GM18907 (cell line): Measurements from ENCODE around the gene SEZ6.

ENCODE experiments used
- ATAC-seq: cut with Tn5 transposase; IDR thresholded peaks from one replicate; pipeline ENCODE4 v1.9.1; 2021; ENCODE audit warnings: mild to moderate bottlenecking, moderate library complexity; ENCODE audit not compliant: unreplicated experiment

SEZ6 gene

DNA sequence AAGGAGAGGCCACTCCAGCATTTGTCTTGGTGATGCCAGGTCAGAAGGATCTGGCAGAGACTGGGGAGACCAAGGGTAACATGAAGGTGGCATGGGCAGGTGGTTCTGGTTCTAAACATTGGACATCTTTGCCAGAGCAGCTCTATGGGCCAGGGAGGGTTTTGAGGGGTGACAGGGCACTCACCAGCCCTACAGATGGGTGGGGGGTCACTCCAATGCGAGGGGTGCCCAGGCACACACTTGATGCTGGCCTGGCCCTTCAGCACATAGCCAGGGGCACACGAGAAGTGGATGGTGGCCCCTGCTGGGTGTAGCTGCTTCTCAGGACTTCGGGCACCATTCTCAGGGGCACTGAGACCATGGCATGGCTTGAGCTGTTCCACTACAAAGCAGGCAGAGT is 49.0 kb downstream of the SEZ6 start:
- ATAC-seq, result no peak

DNA sequence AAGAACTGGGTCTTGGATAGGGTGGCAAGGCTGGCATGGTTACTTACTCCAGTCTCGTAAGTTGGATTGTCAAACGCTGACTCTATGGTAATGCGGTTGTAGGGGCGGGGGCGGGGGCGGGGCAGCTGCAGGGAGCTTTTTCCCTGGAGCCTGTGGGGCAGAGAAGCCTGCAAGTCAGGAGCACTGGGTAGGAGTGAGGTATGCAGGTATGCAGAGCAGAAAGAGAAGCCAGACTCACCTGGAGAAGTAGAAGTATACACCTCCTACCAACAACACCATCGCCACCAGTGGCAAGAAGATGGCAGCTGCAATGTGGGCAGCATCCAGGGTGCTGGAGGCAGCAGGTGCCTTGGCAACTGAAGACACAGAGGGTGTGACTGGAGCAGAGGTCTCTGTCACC is 49.7 kb downstream of the SEZ6 start:
- no peak for ATAC-seq

DNA sequence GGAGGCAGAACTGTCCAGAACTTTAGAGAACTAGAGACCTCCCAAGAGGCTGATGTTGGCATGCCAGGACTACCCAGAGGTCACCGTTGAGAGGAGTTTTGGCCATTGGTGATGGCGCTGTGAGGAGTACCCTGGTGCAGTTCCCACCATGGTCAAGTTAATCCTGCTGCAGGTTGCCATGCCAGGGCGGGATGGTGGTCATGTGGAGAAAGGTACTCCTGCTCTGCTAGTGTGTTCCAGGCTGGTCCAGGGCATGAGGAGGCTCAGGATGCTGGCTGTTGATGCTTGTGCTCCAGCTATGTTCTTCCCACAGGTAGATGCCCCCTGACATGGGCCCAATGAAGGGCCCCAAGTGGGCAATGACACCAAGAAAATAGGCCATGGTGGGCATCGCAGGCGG is 50.4 kb downstream of the SEZ6 start:
- ATAC-seq, result no peak

DNA sequence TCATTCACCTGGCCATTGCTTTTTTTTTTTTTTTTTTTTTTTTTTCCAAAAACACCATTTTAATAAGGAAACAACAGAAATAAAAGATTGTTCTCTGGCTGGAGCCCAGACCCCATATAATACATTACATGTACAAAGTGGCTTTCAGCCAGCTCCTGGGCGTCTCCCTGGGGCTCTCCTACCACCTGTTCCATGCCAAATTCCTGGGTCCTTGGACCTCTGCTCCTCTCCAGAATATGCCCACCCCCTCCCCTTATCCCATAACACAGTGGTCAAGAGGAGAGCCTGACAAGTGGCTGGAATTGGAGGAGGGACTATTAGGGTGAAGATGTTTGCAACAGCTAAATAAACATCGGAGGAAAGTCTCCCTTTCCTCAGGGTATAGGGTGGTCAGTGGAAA is 50.9 kb downstream of the SEZ6 start:
- no peak for ATAC-seq

DNA sequence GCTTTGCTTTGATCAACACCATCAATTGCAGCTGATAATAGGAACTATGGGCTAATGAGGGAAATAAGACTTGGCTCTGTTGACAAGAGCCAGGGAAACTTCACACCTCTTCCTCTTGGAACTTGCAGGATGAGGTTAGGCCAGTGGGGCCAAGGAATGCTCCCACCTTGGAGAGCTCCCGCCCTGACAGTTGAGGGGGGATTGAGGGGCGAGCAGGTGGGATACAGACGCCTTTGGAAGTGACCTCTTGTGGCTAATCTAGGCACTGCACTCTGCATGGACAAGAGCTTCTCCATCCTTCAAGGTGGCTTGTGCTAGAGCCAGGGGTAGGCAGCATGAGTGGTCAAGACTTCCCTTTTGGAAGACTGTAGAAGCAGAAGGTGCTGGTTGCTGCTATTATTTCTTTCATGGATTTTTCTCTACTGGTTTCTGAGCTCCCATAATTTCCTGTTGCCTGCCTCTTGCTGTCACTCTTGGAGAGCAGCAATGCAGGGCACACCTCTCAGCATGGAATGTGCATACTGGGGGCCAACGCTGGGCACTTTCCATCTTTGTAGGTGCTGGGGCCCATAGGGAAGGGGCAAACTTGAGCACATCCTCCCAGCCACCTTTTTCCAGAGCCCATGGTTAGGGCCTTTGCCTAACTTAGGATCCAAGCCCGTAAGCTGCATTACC is 52.3 kb downstream of the SEZ6 start:
- no peak for ATAC-seq

DNA sequence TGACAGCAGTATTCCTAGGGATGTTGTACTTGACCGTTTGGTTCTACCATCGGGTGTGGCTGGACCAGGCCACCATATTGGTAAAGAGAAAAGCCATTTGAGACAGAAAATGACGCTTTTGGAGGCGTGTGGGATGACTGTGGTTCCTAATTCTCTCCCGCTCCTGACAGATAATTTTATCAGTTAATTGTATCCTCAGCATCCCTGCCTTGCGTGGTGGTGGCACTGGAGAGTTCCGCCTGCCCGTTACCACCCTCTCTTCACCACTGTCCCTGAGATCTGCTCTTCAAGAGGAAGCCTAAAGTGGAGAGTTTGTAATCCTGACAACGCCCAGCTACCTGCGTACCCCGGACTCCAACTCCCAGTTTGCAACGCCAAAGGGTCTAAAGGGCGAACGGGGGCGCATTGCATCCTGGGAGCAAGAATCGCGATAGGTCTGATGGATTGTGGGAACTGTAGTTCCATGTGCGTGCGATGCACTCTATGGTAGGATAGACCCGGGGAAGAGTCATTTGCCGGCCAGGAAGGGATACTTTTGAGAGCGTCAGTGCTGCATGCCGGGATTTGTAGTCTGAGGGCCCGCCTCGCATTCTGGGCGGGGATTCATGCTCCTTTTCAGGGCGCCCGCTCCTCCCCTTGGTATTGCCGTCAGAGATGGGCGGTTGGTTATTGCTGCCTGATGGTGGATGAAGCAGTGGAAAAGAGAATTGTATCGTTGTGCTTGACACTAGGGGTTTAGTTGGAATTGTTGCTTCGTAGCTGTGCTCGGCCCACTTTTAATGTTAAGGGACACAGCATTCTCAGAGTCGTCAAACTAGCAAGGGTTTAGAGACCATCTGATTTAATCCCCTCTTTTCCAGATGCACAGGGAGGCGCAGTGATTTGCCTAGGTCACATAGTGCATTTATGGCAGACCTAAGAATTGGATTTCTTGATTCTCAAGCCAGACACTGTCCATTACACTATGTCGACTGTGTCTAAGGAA is 53.5 kb downstream of the SEZ6 start:
- ATAC-seq, result peak; percentile 59

DNA sequence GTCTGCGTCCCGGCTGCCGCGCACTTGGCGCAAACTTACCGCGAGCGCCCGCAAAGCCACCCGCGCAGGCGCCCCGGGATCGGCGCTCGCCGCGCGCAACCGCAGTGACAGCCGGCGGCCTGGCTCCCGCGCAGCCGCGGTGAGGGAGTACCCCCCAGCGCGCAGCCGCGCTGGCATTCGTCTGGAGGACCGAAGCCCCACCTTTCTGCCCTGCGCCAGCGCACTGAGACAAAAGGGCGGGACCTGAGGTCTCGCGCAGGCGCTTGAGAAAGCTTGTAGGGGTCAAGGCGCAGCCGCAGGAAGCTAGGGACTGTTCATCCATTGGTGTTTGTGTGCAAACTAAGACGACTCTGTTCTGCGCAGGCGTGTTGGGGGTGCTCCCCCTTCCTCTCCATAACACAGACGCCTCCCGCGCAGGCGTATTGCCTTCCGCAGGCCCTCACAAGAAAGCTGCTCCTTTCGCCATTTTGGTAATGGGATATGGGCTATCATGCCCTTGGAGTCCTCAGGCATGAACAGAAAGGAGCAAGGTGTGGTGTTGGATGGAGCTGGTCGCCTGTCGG is 54.3 kb downstream of the SEZ6 start, which contains the start of gene PHF12:
Gene PHF12, minus strand, starts transcription at position 91 of the 563 bp plus-strand sequence. CDS start 558 bp downstream, outside the sequence.
- peak; percentile 57 for ATAC-seq

DNA sequence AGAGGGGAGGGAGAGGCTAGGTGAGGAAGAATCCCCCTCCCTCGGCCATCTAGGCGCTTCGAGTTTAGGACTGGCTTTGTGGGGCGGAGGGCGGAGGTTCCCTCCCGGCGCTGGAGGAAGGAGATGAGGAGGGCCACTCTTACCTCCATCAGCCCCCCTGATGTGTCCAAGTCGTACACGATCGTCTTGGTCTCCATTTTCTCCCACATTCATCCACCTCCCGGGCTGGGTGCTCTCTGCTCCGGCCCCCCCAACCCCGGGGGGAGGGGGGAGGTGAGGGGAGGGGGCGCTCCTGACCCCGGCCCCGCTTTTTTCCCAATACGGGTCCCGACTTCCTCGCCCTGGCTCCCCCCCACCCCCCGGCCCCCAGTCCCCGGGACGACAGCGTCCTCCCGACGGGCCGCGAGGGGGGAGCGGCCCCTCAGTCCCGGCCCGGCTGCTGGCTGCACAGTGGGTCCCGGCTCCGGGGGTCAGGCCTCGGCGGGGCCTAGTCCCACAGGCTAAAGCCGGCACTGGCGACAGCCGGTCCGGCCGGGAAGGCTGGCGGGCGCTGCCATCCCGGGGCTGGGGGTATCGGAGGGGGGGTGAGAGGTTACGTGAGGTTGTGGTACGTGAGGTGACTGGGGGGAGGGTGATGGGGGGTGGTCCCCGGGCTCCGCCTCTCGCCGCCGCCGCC is 54.9 kb downstream of the SEZ6 start:
- no peak for ATAC-seq

DNA sequence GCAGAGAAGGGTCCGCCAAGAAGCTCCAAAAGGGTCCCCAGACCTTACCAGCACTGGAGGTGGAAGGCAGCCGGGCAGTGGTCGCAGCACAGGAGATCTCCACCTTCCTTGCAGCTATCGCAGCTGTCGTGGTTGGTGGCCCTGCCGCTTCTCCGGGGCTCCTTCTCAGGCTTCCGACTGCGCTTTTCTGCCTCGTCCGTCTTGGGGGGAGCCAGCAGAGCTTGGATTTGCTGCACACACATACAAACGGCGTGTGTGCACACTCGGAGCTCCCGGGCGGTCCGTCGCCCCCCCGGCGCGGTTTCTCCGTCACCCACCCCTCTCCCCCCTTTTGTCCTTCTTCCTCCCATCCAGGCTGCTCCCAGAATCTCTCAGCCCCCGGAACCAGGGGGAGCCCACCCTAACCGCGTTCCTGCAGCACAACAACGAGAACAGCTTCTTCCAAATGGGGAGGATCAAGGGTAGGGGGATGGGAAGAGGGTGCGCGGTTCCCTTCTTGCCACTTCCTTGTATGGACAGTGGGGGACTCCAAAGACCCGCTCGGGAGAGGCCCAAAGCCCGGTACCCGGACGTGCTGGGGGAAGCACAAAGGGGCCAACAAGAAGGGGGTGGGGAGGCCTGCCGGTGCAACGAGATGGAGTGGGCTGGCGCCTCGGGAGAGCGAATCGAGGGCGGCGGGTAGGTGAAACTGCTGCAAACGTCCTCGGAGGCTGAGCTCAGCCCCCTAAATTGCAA is 55.6 kb downstream of the SEZ6 start:
- no peak for ATAC-seq

DNA sequence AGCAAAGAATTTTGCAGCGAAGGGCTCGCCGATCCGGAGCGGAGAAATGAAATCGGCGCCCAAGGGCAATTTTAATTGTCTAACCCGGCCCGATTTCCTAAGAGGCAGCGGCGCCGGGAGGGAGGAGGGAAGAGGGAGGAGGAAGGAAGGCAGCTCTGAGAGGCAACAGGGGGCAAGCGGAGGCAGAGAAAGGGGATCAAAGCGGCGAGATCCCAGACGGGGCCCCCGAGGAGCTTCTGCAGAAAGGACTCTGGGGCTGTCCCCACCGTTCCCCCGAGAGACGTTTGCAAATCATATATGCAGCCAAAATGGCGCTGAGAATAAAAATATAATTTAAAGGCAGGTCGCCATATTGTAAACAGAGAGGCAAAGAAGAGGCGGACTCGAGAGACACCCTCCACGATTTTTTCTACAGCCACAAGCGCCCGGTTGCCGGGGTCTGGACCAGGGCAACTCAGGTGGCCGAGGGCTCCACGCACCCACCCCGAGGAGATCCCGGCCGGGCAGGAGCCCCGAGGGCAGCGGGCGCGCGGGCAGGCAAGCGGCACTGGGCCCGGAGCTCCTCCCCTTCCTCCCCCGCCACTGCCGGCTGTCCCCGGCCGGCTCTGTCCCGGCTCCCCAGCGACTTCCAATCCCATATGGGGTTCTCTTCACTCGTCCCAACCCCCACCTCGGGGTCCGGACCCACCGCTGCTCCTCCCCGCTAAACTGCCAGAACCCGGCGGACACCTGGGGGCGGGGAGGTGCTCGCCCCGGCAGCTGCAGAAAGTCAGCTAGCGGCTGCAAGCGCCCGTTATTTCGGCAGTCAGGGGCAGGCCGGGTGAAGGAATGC is 56.4 kb downstream of the SEZ6 start:
- no peak for ATAC-seq

DNA sequence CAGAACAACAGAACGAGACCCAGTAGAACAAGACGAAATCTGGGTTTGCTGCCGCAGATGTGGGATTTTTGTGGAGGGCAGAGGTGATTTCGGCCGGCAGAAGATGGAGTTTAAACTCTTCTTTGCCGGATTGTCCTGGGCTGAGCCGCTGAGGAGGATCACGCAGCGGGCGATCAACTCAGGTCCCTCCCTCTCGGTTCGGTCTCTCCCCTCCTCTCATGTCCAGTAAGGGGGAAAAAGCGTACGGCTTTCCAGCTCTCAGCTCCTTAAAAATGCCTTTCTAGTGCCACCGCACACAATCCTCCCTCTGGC is 57.0 kb downstream of the SEZ6 start:
- no peak for ATAC-seq

DNA sequence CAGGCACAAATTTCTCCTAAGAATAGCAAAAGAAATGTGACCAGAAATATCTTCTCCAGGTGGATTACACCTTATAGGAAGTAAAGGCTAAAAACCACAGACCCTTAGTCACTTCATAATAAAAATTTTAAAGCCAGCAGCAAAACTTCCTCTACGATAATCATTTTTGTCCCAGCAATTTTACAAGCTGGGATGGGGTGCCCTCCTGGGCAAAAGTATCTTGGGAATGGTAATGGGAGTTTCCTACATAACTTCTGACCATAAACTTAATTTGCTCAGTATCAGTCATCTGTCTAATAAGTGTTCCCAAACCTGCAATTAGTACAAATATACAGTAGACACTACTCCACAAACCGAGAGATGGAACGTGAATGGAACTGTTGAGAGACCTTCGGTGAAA is 57.5 kb downstream of the SEZ6 start:
- ATAC-seq, result no peak

DNA sequence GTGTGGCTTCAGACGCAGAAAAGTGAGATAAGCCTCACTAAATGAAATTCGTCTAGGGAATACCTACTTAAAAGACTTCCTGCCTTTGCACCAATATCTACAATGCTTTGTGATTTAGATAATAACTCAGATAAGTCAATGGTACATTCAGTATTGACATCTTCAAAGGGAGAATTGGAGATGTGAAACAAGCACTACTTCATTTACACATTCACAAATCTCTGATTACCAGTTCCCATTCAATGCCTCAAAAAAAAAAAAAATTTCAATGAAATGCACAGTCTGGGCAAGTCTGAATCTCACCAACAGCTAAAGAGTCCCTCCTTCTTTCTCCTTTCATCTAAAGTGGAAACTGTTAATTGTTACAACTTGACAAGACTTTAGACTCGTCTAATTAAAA is 58.2 kb downstream of the SEZ6 start:
- no peak for ATAC-seq

DNA sequence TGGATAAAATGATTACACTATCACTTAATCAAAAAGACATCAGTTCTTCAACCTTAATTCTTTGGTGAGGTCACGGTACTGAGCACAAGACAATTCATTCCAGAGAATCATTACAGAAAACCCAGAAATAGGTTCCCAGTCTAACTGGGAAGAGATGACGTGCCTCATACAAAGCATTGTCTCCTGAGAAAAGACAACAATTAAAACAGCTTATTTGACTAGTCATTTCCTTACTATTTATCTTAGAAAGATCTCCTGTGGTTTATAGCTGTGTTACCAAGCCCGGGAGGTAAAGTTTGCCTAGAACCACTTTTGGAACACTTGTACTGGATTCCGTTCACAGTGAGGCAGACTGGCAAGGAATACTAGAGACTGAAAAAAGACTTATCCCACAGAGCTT is 59.6 kb downstream of the SEZ6 start:
- ATAC-seq, result no peak

DNA sequence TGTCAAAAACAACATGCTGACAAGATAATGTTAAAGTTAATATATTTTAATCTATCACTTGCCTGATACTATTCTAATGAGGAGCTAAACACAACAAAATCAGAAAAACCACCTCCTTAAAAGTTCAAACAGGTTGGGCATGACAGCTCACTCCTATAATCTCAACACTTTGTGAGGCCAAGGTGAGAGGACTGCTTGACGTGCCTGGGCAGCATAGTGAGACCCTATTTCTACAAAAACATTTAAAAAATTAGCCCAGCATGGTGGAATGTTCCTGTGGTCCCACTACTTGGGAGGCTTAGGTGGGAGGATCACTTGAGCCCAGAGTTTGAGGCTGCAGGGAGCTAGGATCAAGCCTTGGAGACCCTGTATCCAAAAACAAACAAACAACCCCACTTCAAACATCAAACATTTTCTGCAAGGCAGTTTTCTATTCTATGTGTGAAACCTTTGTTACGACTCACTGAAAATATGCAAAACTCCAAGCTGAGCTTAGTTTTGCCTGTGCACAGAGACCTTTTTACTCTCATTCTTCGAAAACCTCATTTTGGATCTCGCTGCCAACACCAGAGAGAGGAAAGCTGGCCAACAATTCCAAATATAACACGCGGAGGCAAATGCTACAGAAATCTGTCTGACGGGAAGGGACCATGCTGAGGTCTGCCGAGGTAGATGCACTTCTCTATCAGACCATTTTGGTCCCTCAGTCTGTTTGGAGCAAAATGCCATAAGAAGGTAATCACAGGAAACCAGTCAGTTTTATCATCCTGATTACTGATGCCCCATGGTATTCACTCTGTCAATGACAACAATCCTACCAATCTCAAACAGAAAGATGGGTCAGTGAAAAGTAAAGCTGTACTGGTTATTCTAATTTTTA is 60.7 kb downstream of the SEZ6 start:
- no peak for ATAC-seq

DNA sequence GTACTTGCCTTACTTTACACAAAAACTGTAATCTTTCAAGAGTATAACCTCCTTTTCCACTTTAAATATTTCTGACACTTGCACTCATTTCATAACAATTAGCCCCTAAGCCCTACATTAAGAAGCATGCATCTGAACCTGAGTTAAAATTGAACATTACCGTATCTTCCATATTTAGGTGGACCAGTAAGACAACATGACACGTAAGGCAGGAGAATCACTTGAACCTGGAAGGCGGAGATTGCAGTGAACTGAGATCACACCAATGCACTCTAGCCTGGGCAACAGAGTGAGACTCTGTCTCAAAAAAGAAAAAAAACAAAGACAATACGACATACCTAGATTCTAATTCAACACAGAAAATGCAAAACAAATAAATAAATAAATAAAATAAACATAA is 61.5 kb downstream of the SEZ6 start:
- no peak for ATAC-seq

DNA sequence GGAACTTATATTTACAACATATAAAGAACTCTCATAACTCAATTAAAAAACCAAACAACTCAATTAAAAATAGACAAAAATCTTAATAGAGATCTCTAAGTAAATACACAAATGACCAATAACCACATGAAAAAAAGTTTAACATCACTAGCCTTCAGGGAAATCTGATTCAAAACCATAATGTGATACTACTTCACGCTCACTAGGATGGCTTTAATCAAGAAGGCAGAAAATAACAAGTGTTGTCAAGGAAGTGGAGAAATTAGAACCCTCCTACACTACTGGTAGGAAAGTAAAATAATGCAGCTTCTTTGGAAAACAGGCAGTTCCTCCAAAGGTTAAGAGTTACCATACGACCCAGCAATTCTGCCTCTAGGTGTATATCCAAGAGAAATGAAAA is 62.9 kb downstream of the SEZ6 start:
- ATAC-seq, result no peak

DNA sequence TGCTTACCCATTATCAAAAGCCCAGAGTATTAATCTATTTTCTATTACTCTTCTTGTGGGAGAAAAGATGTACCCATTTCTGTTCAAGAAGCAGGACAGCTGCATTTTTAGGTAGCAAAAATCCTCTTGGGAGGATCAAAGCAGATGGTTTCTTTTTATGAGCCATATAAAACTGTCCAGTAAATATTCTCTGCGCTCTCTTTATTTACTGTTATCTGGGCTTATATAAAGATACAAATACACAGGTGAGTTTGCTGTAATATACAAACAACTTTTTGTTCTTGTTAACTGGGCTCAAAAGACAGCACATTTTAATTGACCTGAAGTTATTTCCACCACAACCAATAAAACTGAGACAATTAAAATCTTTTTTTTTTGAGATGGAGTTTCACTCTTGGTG is 64.6 kb downstream of the SEZ6 start:
- no peak for ATAC-seq

DNA sequence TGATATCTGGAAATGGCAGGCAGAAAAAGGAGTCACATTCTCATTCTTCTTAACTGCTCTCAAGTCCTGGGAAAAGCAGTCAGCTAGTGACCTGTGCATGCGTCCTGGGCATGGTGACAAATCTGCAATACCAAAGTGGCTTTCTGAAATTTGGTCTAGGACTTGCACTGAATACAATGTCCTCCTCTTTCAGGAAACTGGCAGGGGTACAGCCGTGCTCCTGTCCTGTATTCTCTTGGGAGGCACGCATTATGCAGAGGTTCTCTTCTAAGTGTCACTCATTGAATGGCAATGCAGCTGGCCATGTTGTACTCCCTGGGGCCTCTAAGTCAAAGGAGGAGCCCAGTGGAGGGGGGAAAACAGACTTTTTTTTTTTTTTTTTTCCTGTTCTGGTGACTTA is 65.2 kb downstream of the SEZ6 start:
- ATAC-seq, result no peak
